Stimulated activated CD8-positive, alpha-beta memory T cell treated with anti-CD3 and anti-CD28 coated beads, Interleukin-15, amount 100 ng/mL, for 4 hours (primary cell): ENCODE data around the gene IP6K3.
A peak's percentile ranks its signal among the peaks of the same experiment; 100 is the strongest.

Experiments
- DNase-seq, 2 donors: peaks; one replicate each; pipeline ENCODE4 v3.0.0-alpha.2; 2020; ENCODE audit warnings: low read depth in 2 of 2

IP6K3 gene

DNA sequence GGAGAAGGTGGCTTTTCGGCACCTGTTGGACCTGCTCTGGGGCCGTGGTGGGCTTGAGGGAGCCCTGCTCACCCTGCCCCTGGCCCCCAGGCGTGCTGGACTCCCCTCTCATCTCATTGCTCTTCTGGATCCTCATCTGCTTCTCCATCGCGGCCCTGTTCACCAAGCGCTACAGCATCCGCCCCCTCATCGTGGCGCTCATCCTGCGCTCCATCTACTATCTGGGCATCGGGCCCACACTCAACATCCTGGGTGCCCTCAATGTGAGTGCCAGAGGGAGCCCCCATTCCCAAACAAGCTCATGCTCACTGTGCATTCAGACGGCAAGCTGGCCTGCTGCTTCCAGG is 57.6 kb downstream of the IP6K3 start:
- no peak for DNase-seq

GRCh38 chr6:33688451-33689147 is 58.1 kb downstream of the IP6K3 start:
- DNase-seq, result no peak

- DNase-seq, result no peak
Observed at GRCh38 chr6:33688006-33688405, 58.7 kb downstream of the IP6K3 start.

GRCh38 chr6:33686981-33687975 is 59.4 kb downstream of the IP6K3 start:
- no peak for DNase-seq

GRCh38 chr6:33686225-33686924 is 60.3 kb downstream of the IP6K3 start:
- DNase-seq, result no peak

GRCh38 chr6:33685411-33686224 is 61.1 kb downstream of the IP6K3 start:
- no peak for DNase-seq

DNA sequence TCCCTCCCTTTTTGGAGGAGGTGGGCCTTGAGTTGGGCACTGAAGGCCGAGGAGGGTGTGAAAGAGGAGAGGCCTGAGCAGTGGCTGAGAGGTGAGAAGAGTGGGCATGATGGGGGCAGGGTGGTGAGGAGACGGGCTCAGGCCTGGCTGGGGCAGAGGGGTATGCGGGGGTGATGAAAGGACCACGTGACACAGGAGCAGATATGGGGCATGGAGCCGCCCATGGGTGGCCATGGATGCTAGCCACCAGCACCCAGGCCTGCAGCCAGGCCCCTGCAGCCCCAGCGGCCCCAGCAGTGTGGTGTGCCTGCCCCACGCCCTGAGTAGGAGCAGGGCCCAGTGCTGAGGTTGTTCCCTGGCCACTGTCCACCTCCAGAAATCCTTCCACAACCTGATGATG is 61.7 kb downstream of the IP6K3 start:
- no peak for DNase-seq

DNA sequence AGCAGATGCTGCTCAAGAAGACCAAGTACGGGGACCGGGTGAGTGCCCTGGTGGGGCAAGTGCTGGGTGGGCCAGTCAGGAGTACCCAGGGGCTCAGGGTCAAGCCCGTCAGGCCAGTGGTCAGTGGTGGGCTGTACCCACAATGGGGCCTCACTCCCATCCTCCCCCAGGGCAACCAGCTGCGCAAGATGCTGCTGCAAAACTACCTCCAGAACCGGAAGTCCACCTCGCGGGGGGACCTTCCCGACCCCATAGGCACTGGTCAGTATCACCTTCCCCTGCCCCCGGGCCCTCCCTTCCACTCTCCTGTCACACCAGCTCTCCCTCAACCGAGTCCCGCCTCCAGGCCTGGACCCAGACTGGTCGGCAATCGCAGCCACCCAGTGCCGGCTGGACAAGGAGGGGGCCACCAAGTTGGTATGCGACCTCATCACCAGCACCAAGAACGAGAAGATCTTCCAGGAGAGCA is 62.2 kb downstream of the IP6K3 start:
- DNase-seq, result no peak

DNA sequence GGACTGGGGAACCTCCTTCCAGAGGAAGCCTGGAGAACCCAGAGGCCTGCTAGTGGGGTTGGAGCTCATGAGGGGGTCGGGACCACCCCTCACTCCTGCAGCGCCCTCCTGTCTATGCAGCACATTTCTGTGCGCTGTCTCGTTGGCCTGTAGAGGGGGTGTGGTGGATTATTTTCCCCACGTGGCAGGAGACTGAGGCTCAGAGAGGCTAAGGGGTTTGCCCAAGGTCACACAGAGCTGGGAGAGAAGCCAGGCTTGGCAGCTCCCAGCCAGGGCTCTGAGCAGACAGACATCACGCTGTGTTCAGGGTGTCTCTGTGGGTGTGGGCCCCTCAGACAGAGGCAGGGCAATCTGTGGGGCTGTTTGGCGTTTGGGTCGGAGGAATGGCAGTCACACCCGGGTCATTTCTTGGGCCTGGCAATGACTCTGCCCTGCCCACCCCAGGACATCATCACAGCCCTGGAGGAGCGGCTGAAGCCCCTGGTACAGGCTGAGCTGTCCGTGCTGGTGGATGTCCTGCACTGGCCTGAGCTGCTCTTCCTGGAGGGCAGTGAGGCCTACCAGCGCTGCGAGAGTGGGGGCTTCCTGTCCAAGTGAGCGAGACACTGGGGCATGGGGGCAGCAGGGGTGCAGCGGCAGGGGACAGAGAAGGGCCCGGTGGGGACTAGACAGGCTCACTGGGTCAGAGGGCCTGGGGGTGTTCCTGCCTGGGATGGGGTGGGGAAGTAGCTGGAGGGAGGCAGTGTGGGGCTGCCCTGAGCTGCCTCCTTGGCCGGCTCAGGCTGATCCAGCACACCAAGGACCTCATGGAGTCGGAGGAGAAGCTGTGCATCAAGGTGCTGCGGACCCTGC is 62.9 kb downstream of the IP6K3 start:
- DNase-seq, result no peak

GRCh38 chr6:33683051-33683571 is 63.6 kb downstream of the IP6K3 start:
- DNase-seq, result peak; percentile 23 to 67

- DNase-seq, result no peak
Observed at GRCh38 chr6:33682341-33682740, 64.4 kb downstream of the IP6K3 start.

DNA sequence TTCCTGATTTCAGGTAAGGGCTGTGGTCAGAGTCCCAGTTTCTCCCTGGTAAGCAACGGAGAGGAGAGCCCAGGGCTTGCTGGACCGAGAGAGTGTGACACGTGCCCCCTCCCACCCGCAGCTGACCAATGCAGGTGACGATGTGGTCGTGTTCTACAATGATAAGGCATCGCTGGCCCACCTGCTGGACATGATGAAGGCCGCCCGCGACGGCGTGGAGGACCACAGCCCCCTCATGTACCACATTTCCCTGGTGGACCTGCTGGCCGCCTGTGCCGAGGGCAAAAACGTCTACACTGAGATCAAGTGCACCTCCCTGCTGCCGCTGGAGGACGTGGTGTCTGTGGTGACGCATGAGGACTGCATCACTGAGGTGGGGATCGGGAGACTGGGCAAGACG is 66.9 kb downstream of the IP6K3 start:
- no peak for DNase-seq

GRCh38 chr6:33678932-33679490 is 67.7 kb downstream of the IP6K3 start:
- no peak for DNase-seq

GRCh38 chr6:33678233-33678931 is 68.3 kb downstream of the IP6K3 start:
- DNase-seq, result no peak

DNA sequence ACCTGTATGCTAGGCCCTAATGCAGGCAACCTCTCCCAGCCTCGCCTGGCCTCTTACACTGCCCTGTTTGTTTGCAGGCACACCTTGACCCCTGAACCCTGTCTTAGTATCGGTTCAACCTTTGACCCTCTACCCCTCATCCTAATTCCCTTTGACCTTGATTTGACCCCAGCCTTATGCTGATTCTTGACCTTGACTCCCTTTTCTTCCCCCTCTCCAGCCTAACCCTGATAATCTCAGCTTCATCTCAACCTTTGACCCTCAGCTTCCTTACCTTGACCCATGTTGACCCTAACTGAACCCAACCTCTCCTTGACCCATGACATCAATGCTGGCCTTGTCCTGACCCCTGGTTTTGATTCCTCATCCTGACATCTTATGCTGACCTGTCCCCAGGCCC is 69.0 kb downstream of the IP6K3 start:
- DNase-seq, result no peak

DNA sequence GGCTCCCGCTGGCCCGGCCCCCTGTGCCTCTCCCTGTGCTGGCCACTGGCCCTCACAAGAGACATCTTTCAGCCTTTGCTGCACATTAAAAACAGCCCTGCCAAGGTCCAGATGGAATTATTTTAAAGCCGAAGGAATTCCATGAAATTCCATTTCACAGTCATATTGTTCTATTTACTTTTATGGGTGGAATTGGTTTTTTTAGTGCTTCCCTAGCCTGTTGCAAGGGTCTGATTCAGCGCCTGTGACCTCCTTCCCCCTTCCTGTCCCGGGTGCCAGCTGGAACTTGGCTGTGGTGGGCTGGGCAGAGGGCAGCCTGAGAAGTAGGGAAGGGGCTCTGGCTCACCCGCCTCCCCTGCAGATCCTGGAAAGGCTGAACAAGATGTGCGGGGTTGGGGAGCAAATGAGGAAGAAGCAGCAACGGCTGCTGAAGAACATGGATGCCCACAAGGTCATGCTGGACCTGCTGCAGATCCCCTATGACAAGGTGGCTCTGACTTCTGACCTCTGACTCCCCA is 69.5 kb downstream of the IP6K3 start:
- no peak for DNase-seq

- DNase-seq, result no peak
Observed at GRCh38 chr6:33676416-33677142, 70.1 kb downstream of the IP6K3 start.

- no peak for DNase-seq
Observed at GRCh38 chr6:33675968-33676367, 70.7 kb downstream of the IP6K3 start.
